Neutrophil (primary cell): ENCODE measurements around the gene PGLYRP3.
"Not testable (repeated sequence)": the region's sequence is repeated elsewhere in the genome, so short reads cannot be mapped to it uniquely, and the experiment has no call there.

Experiments
- H3K27ac ChIP-seq: fragments of 200-600 bp; sonication (generic); 2 replicates; pipeline ENCODE4 v1.5.1; 2016; ENCODE audit warnings: mild to moderate bottlenecking, moderate library complexity
- H3K27me3 ChIP-seq: fragments of 200-600 bp; sonication (generic); 2 replicates; pipeline ENCODE4 v1.6.0; 2016; ENCODE audit warnings: mild to moderate bottlenecking
- H3K36me3 ChIP-seq: fragments of 200-600 bp; sonication (generic); 2 replicates; pipeline ENCODE4 v1.5.1; 2017
- H3K4me1 ChIP-seq, 2 experiments: fragments of 200-600 bp in 1 of 2; sonication (generic) in 1 of 2; 1 replicate in 1 of 2; 2 replicates in 1 of 2; pipeline versions ENCODE4 v1.5.1 to v1.6.1; 2013 to 2016; ENCODE audit warnings: low read depth in 1 of 2, low read length in 1 of 2, mild to moderate bottlenecking in 1 of 2, moderate library complexity in 1 of 2; ENCODE audit not compliant: control insufficient read depth in 1 of 2, insufficient read depth in 1 of 2
- H3K4me3 ChIP-seq, 2 experiments: fragments of 200-600 bp in 1 of 2; sonication (generic) in 1 of 2; 1 replicate in 1 of 2; 2 replicates in 1 of 2; pipeline ENCODE4 v1.5.1; 2013 to 2016; ENCODE audit warnings: low read depth in 1 of 2, low read length in 1 of 2, mild to moderate bottlenecking in 1 of 2, moderate library complexity in 1 of 2
- H3K9me3 ChIP-seq: fragments of 200-600 bp; sonication (generic); 2 replicates; pipeline ENCODE4 v1.5.1; 2016
- CTCF ChIP-seq: fragments of 200-600 bp; sonication (generic); IDR thresholded peaks from 2 replicates; pipeline ENCODE4 v1.5.1; 2016; ENCODE audit warnings: antibody characterized with exemption

Gene PGLYRP3

GRCh38 chr1:153333902-153334301 lies 21.1 kb upstream of the PGLYRP3 start:
- Histone ChIP-seq H3K9me3 (no peaks in the 10 kb centered on the region), H3K27ac (no peak overlapping the region), H3K4me3 (no peak overlapping the region), H3K4me1 (no peaks in the 10 kb centered on the region), H3K27me3 (peaks cover 10% of the 10 kb centered on the region), H3K36me3 (no peaks in the 10 kb centered on the region)
- TF ChIP-seq CTCF: no peak

GRCh38 chr1:153324912-153325311 lies 12.2 kb upstream of the PGLYRP3 start:
- Histone ChIP-seq H3K36me3 (no peaks in the 10 kb centered on the region), H3K27ac (no peak overlapping the region), H3K4me1 (no peaks in the 10 kb centered on the region), H3K4me3 (no peak overlapping the region), H3K27me3 (peaks cover 6% of the 10 kb centered on the region), H3K9me3 (peaks cover 3% of the 10 kb centered on the region)
- no peak for TF ChIP-seq CTCF

GRCh38 chr1:153322568-153322967 lies 9.8 kb upstream of the PGLYRP3 start:
- Histone ChIP-seq H3K9me3 (peaks cover 3% of the 10 kb centered on the region), H3K4me3 (no peak overlapping the region), H3K36me3 (no peaks in the 10 kb centered on the region), H3K4me1 (no peaks in the 10 kb centered on the region), H3K27me3 (peaks cover 12% of the 10 kb centered on the region), H3K27ac (no peak overlapping the region)
- no peak for TF ChIP-seq CTCF

GRCh38 chr1:153318145-153318544 lies 5.4 kb upstream of the PGLYRP3 start:
- not testable (repeated sequence) for H3K9me3 ChIP-seq, H3K36me3 ChIP-seq, H3K27ac ChIP-seq, H3K4me3 ChIP-seq, H3K4me1 ChIP-seq
- H3K27me3 ChIP-seq: peaks cover 20% of the 10 kb centered on the region

- peaks cover 22% of the 10 kb centered on the region for H3K27me3 ChIP-seq
- not testable (repeated sequence) for H3K9me3 ChIP-seq, H3K27ac ChIP-seq, H3K4me3 ChIP-seq, H3K4me1 ChIP-seq, H3K36me3 ChIP-seq
Observed at GRCh38 chr1:153316013-153316412, 3.3 kb upstream of the PGLYRP3 start.

- not testable (repeated sequence) for H3K27ac ChIP-seq, H3K4me3 ChIP-seq, H3K4me1 ChIP-seq, H3K36me3 ChIP-seq, H3K9me3 ChIP-seq
- peaks cover 17% of the 10 kb centered on the region for H3K27me3 ChIP-seq
Observed at GRCh38 chr1:153314388-153314787, 1.6 kb upstream of the PGLYRP3 start.

GRCh38 chr1:153313288-153313687 lies 536 bp upstream of the PGLYRP3 start:
- H3K36me3 ChIP-seq: no peaks in the 10 kb centered on the region
- H3K27me3 ChIP-seq: peaks cover 12% of the 10 kb centered on the region
- H3K4me3 ChIP-seq: no peak overlapping the region
- H3K27ac ChIP-seq: no peak overlapping the region
- no peaks in the 10 kb centered on the region for H3K9me3 ChIP-seq
- no peak for TF ChIP-seq CTCF
- no peaks in the 10 kb centered on the region for H3K4me1 ChIP-seq
